Subcutaneous adipose tissue (tissue), 4 donors: ENCODE measurements around the gene PACS2. TPM values are rescaled to one million over a fixed set of nuclear protein-coding genes. Genes with fewer than 3 reads are reported as not detected.

Source experiments
- total RNA-seq, 4 donors: library from RNA; depleted of rRNA; stranded (reverse); fragments of >200 nt; gene quantifications; one replicate each; pipeline ENCODE4 v1.1.0, GENCODE V29; 2016
- TF ChIP-seq, protein P1 (sequence below): fragments of 450-650 bp; IDR thresholded peaks from one replicate; pipeline ENCODE4 v1.5.1; 2016; ENCODE audit warnings: low read depth, mild to moderate bottlenecking, control low read depth, antibody characterized with exemption, moderate library complexity

Gene PACS2
- total RNA-seq, 4 donors from 2014 or later, result 37.2 to 124 (median 57.8) TPM

GRCh38 chr14:105409364-105409763 lies 94.8 kb downstream of the PACS2 start:
- TF ChIP-seq, protein P1, sequence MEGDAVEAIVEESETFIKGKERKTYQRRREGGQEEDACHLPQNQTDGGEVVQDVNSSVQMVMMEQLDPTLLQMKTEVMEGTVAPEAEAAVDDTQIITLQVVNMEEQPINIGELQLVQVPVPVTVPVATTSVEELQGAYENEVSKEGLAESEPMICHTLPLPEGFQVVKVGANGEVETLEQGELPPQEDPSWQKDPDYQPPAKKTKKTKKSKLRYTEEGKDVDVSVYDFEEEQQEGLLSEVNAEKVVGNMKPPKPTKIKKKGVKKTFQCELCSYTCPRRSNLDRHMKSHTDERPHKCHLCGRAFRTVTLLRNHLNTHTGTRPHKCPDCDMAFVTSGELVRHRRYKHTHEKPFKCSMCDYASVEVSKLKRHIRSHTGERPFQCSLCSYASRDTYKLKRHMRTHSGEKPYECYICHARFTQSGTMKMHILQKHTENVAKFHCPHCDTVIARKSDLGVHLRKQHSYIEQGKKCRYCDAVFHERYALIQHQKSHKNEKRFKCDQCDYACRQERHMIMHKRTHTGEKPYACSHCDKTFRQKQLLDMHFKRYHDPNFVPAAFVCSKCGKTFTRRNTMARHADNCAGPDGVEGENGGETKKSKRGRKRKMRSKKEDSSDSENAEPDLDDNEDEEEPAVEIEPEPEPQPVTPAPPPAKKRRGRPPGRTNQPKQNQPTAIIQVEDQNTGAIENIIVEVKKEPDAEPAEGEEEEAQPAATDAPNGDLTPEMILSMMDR, result no peak

DNA sequence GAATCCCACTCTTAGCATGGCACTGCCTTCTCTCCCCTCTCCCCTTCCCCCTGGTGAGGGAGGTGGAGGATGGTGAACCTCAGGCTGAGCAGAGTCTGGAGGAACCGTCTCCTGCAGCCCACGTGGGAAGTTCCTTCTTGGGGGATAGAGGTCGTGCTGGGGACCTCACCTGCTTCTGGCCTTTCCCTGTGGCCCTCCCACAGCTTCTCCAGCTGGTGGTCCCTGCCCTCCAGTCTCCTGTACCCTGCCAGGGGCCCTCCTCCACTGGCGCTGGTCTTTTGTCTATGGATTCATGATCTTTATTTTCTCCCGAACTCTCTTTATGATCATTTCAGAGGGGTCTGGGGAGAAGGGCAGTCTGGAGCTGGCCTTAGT lies 96.1 kb downstream of the PACS2 start:
- TF ChIP-seq, protein P1, result no peak

DNA sequence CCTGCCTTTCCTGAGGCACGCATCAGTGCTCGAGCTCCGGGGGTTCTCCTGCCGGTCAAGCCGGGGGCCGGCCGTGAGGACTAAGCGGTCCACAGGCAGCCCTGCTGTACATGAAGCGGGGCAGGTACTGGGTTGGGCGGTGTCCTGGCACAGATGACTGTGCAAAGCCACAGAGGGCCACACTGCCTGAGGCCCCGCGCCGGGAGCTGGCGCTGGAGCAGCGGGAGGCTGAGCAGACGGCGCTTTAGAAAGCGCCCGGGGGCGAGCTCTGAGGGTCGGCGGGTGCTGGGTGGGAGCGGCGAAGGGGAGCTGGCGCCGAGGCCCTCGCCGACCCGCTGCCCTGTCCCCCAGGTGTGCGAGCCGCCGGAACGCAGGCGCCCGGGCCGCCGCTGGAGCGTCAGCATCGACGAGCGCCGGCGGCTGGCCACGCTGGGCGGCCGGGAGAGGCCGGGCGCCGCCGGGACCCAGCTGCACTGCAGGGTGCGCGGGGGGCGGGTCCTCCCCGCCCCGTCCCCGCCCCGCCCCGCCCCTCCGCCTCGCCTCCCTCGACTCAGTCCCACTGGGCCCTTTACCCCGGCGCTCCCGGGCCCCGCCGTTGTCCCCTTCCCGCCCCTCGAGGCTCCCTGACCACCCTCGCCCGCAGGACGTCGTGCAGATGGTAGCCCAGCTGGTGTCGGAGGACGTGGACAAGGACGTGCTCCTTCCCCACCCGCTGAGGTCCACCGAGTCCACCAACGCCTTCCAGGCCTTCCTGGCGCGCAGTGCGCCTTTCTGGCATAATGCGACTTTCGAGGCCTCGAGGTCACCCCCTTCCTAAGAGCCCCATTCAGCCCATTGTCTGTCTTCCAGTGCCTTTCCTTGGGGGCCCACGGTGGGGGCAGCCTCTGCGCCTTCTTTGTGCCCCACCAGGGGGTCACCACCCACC lies 96.7 kb downstream of the PACS2 start:
- TF ChIP-seq, protein P1, result no peak

- TF ChIP-seq, protein P1, result no peak
Measured at GRCh38 chr14:105411985-105412770, 97.6 kb downstream of the PACS2 start.

GRCh38 chr14:105412771-105413543 lies 98.4 kb downstream of the PACS2 start:
- TF ChIP-seq, protein P1, result no peak

GRCh38 chr14:105413544-105413886 lies 99.0 kb downstream of the PACS2 start:
- TF ChIP-seq, protein P1, result no peak
